ENCODE measurements around the gene HCRTR1.

Gene HCRTR1

GRCh38 chr1:31595836-31596736 lies 21.4 kb upstream of the HCRTR1 start:
- FAIRE-seq (no peak), DNase-seq (ENCODE audit: insufficient read length, low spot score) (no peak)
- TF ChIP-seq SPI1 (IDR thresholded peaks at IDR 0.05; ENCODE audit: low read depth, low read length), result peak; percentile 22; the same call in 1 of the 2 replicates
- no peak for TF ChIP-seq PAX5 (IDR thresholded peaks at IDR 0.05; ENCODE audit: insufficient read depth, low read length, severe bottlenecking)

GRCh38 chr1:31596737-31597097 lies 20.8 kb upstream of the HCRTR1 start:
- FAIRE-seq (peak; percentile 40), DNase-seq (ENCODE audit: insufficient read length, low spot score) (no peak)
- TF ChIP-seq POU2F2 (IDR thresholded peaks at IDR 0.05; ENCODE audit: low read depth, low read length), result no peak

- TF ChIP-seq TAF1 (IDR thresholded peaks at IDR 0.05; ENCODE audit: low read depth, low read length) (no peak), POU2F2 (IDR thresholded peaks at IDR 0.05; ENCODE audit: low read depth, low read length) (no peak), POLR2A (IDR thresholded peaks at IDR 0.05; ENCODE audit: low read depth, low read length) (no peak), PAX5 (IDR thresholded peaks at IDR 0.05; ENCODE audit: insufficient read depth, low read length, severe bottlenecking) (no peak), SPI1 (IDR thresholded peaks at IDR 0.05; ENCODE audit: low read depth, low read length) (no peak), POLR2AphosphoS5 (IDR thresholded peaks at IDR 0.05; ENCODE audit: low read depth, low read length) (no peak)
- FAIRE-seq, result no peak
- no peak for DNase-seq (ENCODE audit: insufficient read length, low spot score)
Measured at GRCh38 chr1:31598980-31599379, 18.5 kb upstream of the HCRTR1 start.

- no peak for TF ChIP-seq POLR2A (IDR thresholded peaks at IDR 0.05; ENCODE audit: low read depth, low read length)
- FAIRE-seq, result no peak
- DNase-seq (ENCODE audit: insufficient read length, low spot score), result no peak
Measured at GRCh38 chr1:31600641-31601040, 16.8 kb upstream of the HCRTR1 start.

- no peak for TF ChIP-seq TAF1 (IDR thresholded peaks at IDR 0.05; ENCODE audit: low read depth, low read length)
- no peak for TF ChIP-seq PAX5 (IDR thresholded peaks at IDR 0.05; ENCODE audit: insufficient read depth, low read length, severe bottlenecking)
- TF ChIP-seq SPI1 (IDR thresholded peaks at IDR 0.05; ENCODE audit: low read depth, low read length), result no peak
- TF ChIP-seq POLR2A (IDR thresholded peaks at IDR 0.05; ENCODE audit: low read depth, low read length), result no peak
- TF ChIP-seq POU2F2 (IDR thresholded peaks at IDR 0.05; ENCODE audit: low read depth, low read length), result no peak
- no peak for TF ChIP-seq POLR2AphosphoS5 (IDR thresholded peaks at IDR 0.05; ENCODE audit: low read depth, low read length)
- DNase-seq (ENCODE audit: insufficient read length, low spot score) (no peak), FAIRE-seq (no peak)
Measured at GRCh38 chr1:31602081-31602480, 15.4 kb upstream of the HCRTR1 start.

- peak; percentile 97 for FAIRE-seq
Measured at GRCh38 chr1:31605908-31606427, 11.5 kb upstream of the HCRTR1 start.

GRCh38 chr1:31607360-31607759 lies 10.1 kb upstream of the HCRTR1 start:
- TF ChIP-seq PAX5 (IDR thresholded peaks at IDR 0.05; ENCODE audit: insufficient read depth, low read length, severe bottlenecking) (no peak), POU2F2 (IDR thresholded peaks at IDR 0.05; ENCODE audit: low read depth, low read length) (no peak), TAF1 (IDR thresholded peaks at IDR 0.05; ENCODE audit: low read depth, low read length) (no peak), SPI1 (IDR thresholded peaks at IDR 0.05; ENCODE audit: low read depth, low read length) (no peak), POLR2AphosphoS5 (IDR thresholded peaks at IDR 0.05; ENCODE audit: low read depth, low read length) (no peak), POLR2A (IDR thresholded peaks at IDR 0.05; ENCODE audit: low read depth, low read length) (no peak)
- no peak for FAIRE-seq
- no peak for DNase-seq (ENCODE audit: insufficient read length, low spot score)

More at GRCh38 chr1:31605908-31606427, 11.5 kb upstream of the HCRTR1 start:
- TF ChIP-seq POLR2AphosphoS5 (IDR thresholded peaks at IDR 0.05; ENCODE audit: low read depth, low read length) (no peak), SPI1 (IDR thresholded peaks at IDR 0.05; ENCODE audit: low read depth, low read length) (peak; percentile 98), POLR2A (IDR thresholded peaks at IDR 0.05; ENCODE audit: low read depth, low read length) (no peak), POU2F2 (IDR thresholded peaks at IDR 0.05; ENCODE audit: low read depth, low read length) (peak; percentile 99), TAF1 (IDR thresholded peaks at IDR 0.05; ENCODE audit: low read depth, low read length) (peak; percentile 45; the same call in 1 of the 2 replicates)
- DNase-seq (ENCODE audit: insufficient read length, low spot score), result peak; percentile 64

GRCh38 chr1:31609514-31610118 lies 7.9 kb upstream of the HCRTR1 start:
- TF ChIP-seq SPI1 (IDR thresholded peaks at IDR 0.05; ENCODE audit: low read depth, low read length) (no peak), POU2F2 (IDR thresholded peaks at IDR 0.05; ENCODE audit: low read depth, low read length) (no peak), PAX5 (IDR thresholded peaks at IDR 0.05; ENCODE audit: insufficient read depth, low read length, severe bottlenecking) (no peak), TAF1 (IDR thresholded peaks at IDR 0.05; ENCODE audit: low read depth, low read length) (no peak), POLR2A (IDR thresholded peaks at IDR 0.05; ENCODE audit: low read depth, low read length) (no peak), POLR2AphosphoS5 (IDR thresholded peaks at IDR 0.05; ENCODE audit: low read depth, low read length) (no peak)
- DNase-seq (ENCODE audit: insufficient read length, low spot score) (no peak), FAIRE-seq (no peak)

- TF ChIP-seq POU2F2 (IDR thresholded peaks at IDR 0.05; ENCODE audit: low read depth, low read length) (no peak), POLR2A (IDR thresholded peaks at IDR 0.05; ENCODE audit: low read depth, low read length) (no peak), POLR2AphosphoS5 (IDR thresholded peaks at IDR 0.05; ENCODE audit: low read depth, low read length) (no peak), TAF1 (IDR thresholded peaks at IDR 0.05; ENCODE audit: low read depth, low read length) (no peak), PAX5 (IDR thresholded peaks at IDR 0.05; ENCODE audit: insufficient read depth, low read length, severe bottlenecking) (no peak), SPI1 (IDR thresholded peaks at IDR 0.05; ENCODE audit: low read depth, low read length) (no peak)
- no peak for DNase-seq (ENCODE audit: insufficient read length, low spot score)
- no peak for FAIRE-seq
Measured at GRCh38 chr1:31614414-31615005, 3.0 kb upstream of the HCRTR1 start.
